T-cell (primary cell): ENCODE data around the gene MBNL2. TPM values are rescaled to one million over a fixed set of nuclear protein-coding genes. Genes with fewer than 3 reads are reported as not detected.

Experiments used
- ATAC-seq, 4 experiments: fragments of 200-7000 bp in 3 of 4; fragments of 150-1000 bp in 1 of 4; cut with Tn5 transposase; replicated peaks in 1 of 4; 1 replicate in 3 of 4; 2 replicates in 1 of 4; pipeline ENCODE4 v1.10.0; 2021; ENCODE audit warnings: moderate library complexity in 3 of 4, mild to moderate bottlenecking in 2 of 4, moderate number of reproducible peaks in 1 of 4
- CTCF ChIA-PET, 2 donors: fragments of 300-600 bp; sonication (Branson Sonifier 250); formaldehyde crosslinking; loops; one replicate each; lab custom pipeline; 2022; ENCODE audit warnings: antibody characterized with exemption in 2 of 2; lab: Charles Lee
- POLR2A ChIA-PET, 2 donors: fragments of 300-600 bp; sonication (Branson Sonifier 250); formaldehyde crosslinking; loops; one replicate each; lab custom pipeline; 2022; ENCODE audit warnings: antibody characterized with exemption in 2 of 2; lab: Charles Lee
- DNase-seq, 35 experiments: peaks; one replicate each; pipeline versions ENCODE4 v3.0.0 to v3.0.0-alpha.2; 2013 to 2023
- H3K27ac ChIP-seq: one replicate; pipeline ENCODE4 v1.5.1; 2013; ENCODE audit warnings: low read length
- H3K27me3 ChIP-seq, 2 experiments: replicated peaks in 1 of 2; 1 replicate in 1 of 2; 2 replicates in 1 of 2; pipeline versions ENCODE4 v1.6.1 to v1.7.0; 2013; ENCODE audit warnings: low read length in 1 of 2, mixed read lengths in 1 of 2; ENCODE audit not compliant: control insufficient read depth in 2 of 2, insufficient read depth in 2 of 2; ENCODE audit errors: extremely low read depth in 1 of 2
- H3K36me3 ChIP-seq, 2 donors: 1 replicate in 1 of 2; 2 replicates in 1 of 2; pipeline versions ENCODE4 v1.6.1 to v1.7.0; 2013; ENCODE audit warnings: low read length in 1 of 2; ENCODE audit not compliant: control insufficient read depth in 2 of 2, insufficient read depth in 1 of 2; ENCODE audit errors: extremely low read depth in 1 of 2
- H3K4me1 ChIP-seq, 2 experiments: 1 replicate in 1 of 2; 2 replicates in 1 of 2; pipeline versions ENCODE4 v1.6.1 to v1.7.0; 2013; ENCODE audit warnings: low read length in 2 of 2, mixed read lengths in 1 of 2; ENCODE audit not compliant: insufficient read depth in 2 of 2, control insufficient read depth in 1 of 2; ENCODE audit errors: extremely low read depth in 1 of 2
- H3K4me3 ChIP-seq, 2 donors: 1 replicate in 1 of 2; 2 replicates in 1 of 2; pipeline versions ENCODE4 v1.5.1 to v1.7.0; 2013; ENCODE audit warnings: mild to moderate bottlenecking in 2 of 2, low read length in 1 of 2, moderate library complexity in 1 of 2; ENCODE audit not compliant: control insufficient read depth in 1 of 2; ENCODE audit errors: extremely low read depth in 1 of 2
- H3K9me3 ChIP-seq: 2 replicates; pipeline ENCODE4 v1.7.0; 2013
- H3K27ac Mint-ChIP-seq, 2 donors: one replicate each; pipeline ENCODE4 v1.8.0; 2020 to 2021; ENCODE audit warnings: mild to moderate bottlenecking in 2 of 2, mixed read lengths in 2 of 2
- H3K27me3 Mint-ChIP-seq, 2 donors: one replicate each; pipeline ENCODE4 v1.8.0; 2021 to 2022; ENCODE audit warnings: mixed read lengths in 2 of 2
- H3K36me3 Mint-ChIP-seq: one replicate; pipeline ENCODE4 v1.8.0; 2021; ENCODE audit warnings: mixed read lengths
- H3K4me1 Mint-ChIP-seq, 3 donors: one replicate each; pipeline ENCODE4 v1.8.0; 2020 to 2022; ENCODE audit warnings: mixed read lengths in 3 of 3, mild to moderate bottlenecking in 1 of 3
- H3K4me3 Mint-ChIP-seq, 3 donors: one replicate each; pipeline ENCODE4 v1.8.0; 2020 to 2022; ENCODE audit warnings: mild to moderate bottlenecking in 3 of 3, mixed read lengths in 3 of 3, moderate library complexity in 3 of 3
- H3K9me3 Mint-ChIP-seq, 3 donors: one replicate each; pipeline ENCODE4 v1.8.0; 2020 to 2022; ENCODE audit warnings: mixed read lengths in 3 of 3
- WGBS: methylation state at CpG from one replicate; pipeline ENCODE4 v1.1.5; 2013; ENCODE audit warnings: missing lambda C conversion rate; ENCODE audit not compliant: insufficient coverage; 5-methylcytosine and 5-hydroxymethylcytosine counted together
- total RNA-seq, 35 experiments: library from RNA in 6 of 35; stranded (reverse) in 6 of 35; fragments of 120-200 nt in 1 of 35; gene quantifications; one replicate each; pipeline versions ENCODE4 v1.2.1 to v1.2.4 and lab custom pipeline; 2013 to 2026

MBNL2 gene
- total RNA-seq, 5 donors from 2014 or later (not counting 1 experiment from before 2014, with no cell fraction given): 21.0 to 33.7 (median 28.5) TPM

GRCh38 chr13:97225533-97225932, 3.4 kb downstream of the MBNL2 start:
- H3K36me3 ChIP-seq: no peaks in the 10 kb centered on the region
- H3K4me1 ChIP-seq: peaks cover 33 to 46% of the 10 kb centered on the region in 2 experiments
- DNase-seq (peak in 2 of 35 experiments; percentile 29 to 44), ATAC-seq (no peak)
- H3K9me3 ChIP-seq: no peaks in the 10 kb centered on the region
- WGBS: 30% methylated on average over 3 of the region's 4 CpGs
- H3K9me3 Mint-ChIP-seq: no peaks in the 10 kb centered on the region
- peak overlapping the region; percentile 79 to 97 for H3K27ac Mint-ChIP-seq
- no peaks in the 10 kb centered on the region for H3K27me3 Mint-ChIP-seq
- H3K4me3 ChIP-seq: peak overlapping the region; percentile 44 to 58
- POLR2A ChIA-PET: interaction anchor here (0.6 to 4.2 kb wide), 8 partner anchors 9 to 1959 kb away, joined by 3 to 63 read pairs (median 4); partner anchors contain the start of gene RAP2A (in 1 of the 2)
- peak overlapping the region; percentile 79 to 93 (median 85) for H3K4me3 Mint-ChIP-seq
- peak overlapping the region; percentile 89 for H3K27ac ChIP-seq
- peaks cover 62 to 67% (median 64%) of the 10 kb centered on the region in 3 donors for H3K4me1 Mint-ChIP-seq
- CTCF ChIA-PET: interaction anchor here (0.6 to 4.5 kb wide), 8 partner anchors 10 to 145 kb away, joined by 3 to 26 read pairs (median 4); no protein-coding TSS in a partner anchor
- H3K36me3 Mint-ChIP-seq: peaks cover 11% of the 10 kb centered on the region
- H3K27me3 ChIP-seq: no peaks in the 10 kb centered on the region

- Histone ChIP-seq H3K4me1 (peaks cover 33 to 46% of the 10 kb centered on the region in 2 experiments), H3K27ac (peak overlapping the region; percentile 89), H3K36me3 (no peaks in the 10 kb centered on the region), H3K27me3 (no peaks in the 10 kb centered on the region), H3K9me3 (no peaks in the 10 kb centered on the region), H3K4me3 (no peak overlapping the region)
- Mint-ChIP-seq H3K4me1 (peaks cover 66 to 70% (median 67%) of the 10 kb centered on the region in 3 donors), H3K9me3 (no peaks in the 10 kb centered on the region), H3K36me3 (peaks cover 13% of the 10 kb centered on the region), H3K27ac (peak overlapping the region; percentile 79 to 97), H3K27me3 (no peaks in the 10 kb centered on the region), H3K4me3 (peak overlapping the region; percentile 79 to 93 (median 85))
- ATAC-seq (no peak), DNase-seq (no peak)
- CTCF ChIA-PET: interaction anchor here (1.0 to 4.5 kb wide), 6 partner anchors 8 to 137 kb away, joined by 3 to 26 read pairs (median 4); no protein-coding TSS in a partner anchor
- WGBS: no CpG with 5 or more reads among the region's 8 CpGs
- POLR2A ChIA-PET: interaction anchor here in 1 of 2 donors (0.6 to 2.6 kb wide), 7 partner anchors 8 to 1958 kb away, joined by 3 to 20 read pairs (median 4); partner anchors contain the start of gene RAP2A
These were observed 3.9 kb downstream of the MBNL2 start for GRCh38 chr13:97226013-97226412.

- H3K27ac ChIP-seq: peak overlapping the region; percentile 89
- WGBS: 4% methylated on average over 3 of the region's 6 CpGs
- Mint-ChIP-seq H3K9me3 (no peaks in the 10 kb centered on the region), H3K4me3 (peak overlapping the region; percentile 79 to 93 (median 85)), H3K27ac (peak overlapping the region; percentile 89 to 97), H3K27me3 (no peaks in the 10 kb centered on the region), H3K4me1 (peaks cover 69 to 74% (median 73%) of the 10 kb centered on the region in 3 donors), H3K36me3 (peaks cover 21% of the 10 kb centered on the region)
- ATAC-seq: peak; percentile 59 to 62 (median 60)
- H3K4me1 ChIP-seq: peaks cover 30 to 43% of the 10 kb centered on the region in 2 experiments
- ChIA-PET POLR2A (interaction anchor here (0.5 to 2.6 kb wide), 11 partner anchors 12 to 785 kb away, joined by 3 to 20 read pairs (median 4); partner anchors contain the start of gene RAP2A (in 1 of the 2)), CTCF (interaction anchor here (0.5 to 1.5 kb wide), 5 partner anchors 9 to 307 kb away, joined by 3 to 4 read pairs (median 3); no protein-coding TSS in a partner anchor)
- peak overlapping the region; percentile 31 to 57 for H3K4me3 ChIP-seq
- peak in 33 of 35 experiments; percentile 11 to 78 (median 35) for DNase-seq
- H3K36me3 ChIP-seq: no peaks in the 10 kb centered on the region
- no peaks in the 10 kb centered on the region for H3K9me3 ChIP-seq
- H3K27me3 ChIP-seq: no peaks in the 10 kb centered on the region
These were observed 4.9 kb downstream of the MBNL2 start for GRCh38 chr13:97226788-97227627.

GRCh38 chr13:97228850-97229521, 6.9 kb downstream of the MBNL2 start:
- no peak overlapping the region for H3K27ac Mint-ChIP-seq

GRCh38 chr13:97229699-97230098, 7.6 kb downstream of the MBNL2 start:
- H3K4me1 ChIP-seq: peaks cover 24 to 37% of the 10 kb centered on the region in 2 experiments
- H3K4me3 ChIP-seq: no peak overlapping the region
- H3K9me3 Mint-ChIP-seq: no peaks in the 10 kb centered on the region
- peaks cover 76 to 82% (median 81%) of the 10 kb centered on the region in 3 donors for H3K4me1 Mint-ChIP-seq
- no peaks in the 10 kb centered on the region for H3K9me3 ChIP-seq
- 92% methylated on average over 2 of the region's 3 CpGs for WGBS
- no peak overlapping the region for H3K27ac Mint-ChIP-seq
- ChIA-PET POLR2A (interaction anchor here in 1 of 2 donors (0.6 to 0.9 kb wide), 3 partner anchors 9 to 67 kb away, joined by 3 to 6 read pairs (median 4); no protein-coding TSS in a partner anchor), CTCF (no interaction called here)
- peaks cover 5 to 12% of the 10 kb centered on the region in 2 donors for H3K36me3 ChIP-seq
- H3K4me3 Mint-ChIP-seq: no peak overlapping the region
- no peak overlapping the region for H3K27ac ChIP-seq
- ATAC-seq (no peak), DNase-seq (no peak)
- H3K27me3 ChIP-seq: no peaks in the 10 kb centered on the region
- peaks cover 39% of the 10 kb centered on the region for H3K36me3 Mint-ChIP-seq
- H3K27me3 Mint-ChIP-seq: no peaks in the 10 kb centered on the region

More at GRCh38 chr13:97228850-97229521, 6.9 kb downstream of the MBNL2 start:
- Histone ChIP-seq H3K27me3 (no peaks in the 10 kb centered on the region), H3K27ac (no peak overlapping the region), H3K4me3 (no peak overlapping the region), H3K9me3 (no peaks in the 10 kb centered on the region), H3K36me3 (peaks cover 0 to 5% of the 10 kb centered on the region in 2 donors), H3K4me1 (peaks cover 30 to 40% of the 10 kb centered on the region in 2 experiments)
- ATAC-seq (no peak), DNase-seq (no peak)
- peaks cover 32% of the 10 kb centered on the region for H3K36me3 Mint-ChIP-seq
- H3K4me1 Mint-ChIP-seq: peaks cover 78 to 84% (median 80%) of the 10 kb centered on the region in 3 donors
- ChIA-PET POLR2A (interaction anchor here (0.6 to 0.9 kb wide), 4 partner anchors 8 to 1709 kb away, joined by 3 to 6 read pairs (median 4); no protein-coding TSS in a partner anchor), CTCF (interaction anchor here (0.8 to 1.0 kb wide), 3 partner anchors 9 to 19 kb away, joined by 3 to 5 read pairs (median 3); no protein-coding TSS in a partner anchor)
- no peak overlapping the region for H3K4me3 Mint-ChIP-seq
- H3K27me3 Mint-ChIP-seq: no peaks in the 10 kb centered on the region
- H3K9me3 Mint-ChIP-seq: no peaks in the 10 kb centered on the region
- WGBS: no CpG with 5 or more reads among the region's 3 CpGs
